ENCODE results near the gene EML6. TPM values are rescaled to one million over a fixed set of nuclear protein-coding genes. Genes with fewer than 3 reads are reported as not detected.

Gene EML6
- polyA plus RNA-seq, 1 donor (not counting 4 experiments of a cell fraction or from before 2014, with no cell fraction given) = 0.96 TPM

DNA sequence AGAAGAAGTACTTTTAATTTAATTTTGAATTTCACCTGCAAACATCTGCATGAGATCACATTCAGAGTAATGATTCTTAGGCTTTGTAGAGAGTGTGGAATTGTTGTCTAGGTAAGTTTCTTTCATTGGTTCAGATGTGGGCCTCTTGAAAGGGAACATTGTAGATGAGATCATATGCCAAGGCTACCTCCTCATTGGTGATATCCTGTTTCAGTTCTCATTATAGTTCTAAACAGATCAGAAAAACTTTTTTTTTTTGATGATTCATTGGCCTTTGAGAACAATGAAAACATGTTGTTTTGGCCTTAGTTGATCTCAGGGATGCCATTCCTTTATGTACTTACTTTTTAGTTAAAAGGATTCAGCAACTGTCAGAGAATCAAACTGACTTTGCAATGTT is 44.5 kb downstream of the EML6 start:
- Histone ChIP-seq H2AFZ (ENCODE audit: control insufficient read depth, low read length) (no peak overlapping the region), H3K79me2 (ENCODE audit: control insufficient read depth, insufficient read depth, low read length) (no peaks in the 10 kb centered on the region), H3K36me3 (ENCODE audit: control insufficient read depth in 2 of 2, extremely low read depth in 1 of 2, insufficient read depth in 2 of 2, low read length in 2 of 2) (no peaks in the 10 kb centered on the region), H3K4me1 (ENCODE audit: control insufficient read depth, extremely low read depth, insufficient read depth, low read length) (peaks cover 49% of the 10 kb centered on the region), H3K4me2 (ENCODE audit: control insufficient read depth, extremely low read depth, insufficient read depth, low read depth, low read length) (peak overlapping the region; percentile 29), H3K4me3 (ENCODE audit: control insufficient read depth in 2 of 3, extremely low read depth in 1 of 3, insufficient read depth in 2 of 3, low read depth in 1 of 3, low read length in 3 of 3) (no peak overlapping the region), H3K27me3 (ENCODE audit: control insufficient read depth, extremely low read depth, insufficient read depth, low read length) (no peaks in the 10 kb centered on the region), H3K9me3 (ENCODE audit: control insufficient read depth, low read depth, low read length) (no peaks in the 10 kb centered on the region), H3K9me1 (ENCODE audit: control insufficient read depth, extremely low read depth, insufficient read depth, low read length) (no peaks in the 10 kb centered on the region), H3K9ac (ENCODE audit: control insufficient read depth, extremely low read depth, insufficient read depth, low read length) (peak overlapping the region; percentile 2), H3K27ac (ENCODE audit: control insufficient read depth, insufficient read depth, low read length) (peak overlapping the region; percentile 30), H4K20me1 (ENCODE audit: control insufficient read depth, extremely low read depth, insufficient read depth, low read length) (no peaks in the 10 kb centered on the region)
- TF ChIP-seq, protein P1, sequence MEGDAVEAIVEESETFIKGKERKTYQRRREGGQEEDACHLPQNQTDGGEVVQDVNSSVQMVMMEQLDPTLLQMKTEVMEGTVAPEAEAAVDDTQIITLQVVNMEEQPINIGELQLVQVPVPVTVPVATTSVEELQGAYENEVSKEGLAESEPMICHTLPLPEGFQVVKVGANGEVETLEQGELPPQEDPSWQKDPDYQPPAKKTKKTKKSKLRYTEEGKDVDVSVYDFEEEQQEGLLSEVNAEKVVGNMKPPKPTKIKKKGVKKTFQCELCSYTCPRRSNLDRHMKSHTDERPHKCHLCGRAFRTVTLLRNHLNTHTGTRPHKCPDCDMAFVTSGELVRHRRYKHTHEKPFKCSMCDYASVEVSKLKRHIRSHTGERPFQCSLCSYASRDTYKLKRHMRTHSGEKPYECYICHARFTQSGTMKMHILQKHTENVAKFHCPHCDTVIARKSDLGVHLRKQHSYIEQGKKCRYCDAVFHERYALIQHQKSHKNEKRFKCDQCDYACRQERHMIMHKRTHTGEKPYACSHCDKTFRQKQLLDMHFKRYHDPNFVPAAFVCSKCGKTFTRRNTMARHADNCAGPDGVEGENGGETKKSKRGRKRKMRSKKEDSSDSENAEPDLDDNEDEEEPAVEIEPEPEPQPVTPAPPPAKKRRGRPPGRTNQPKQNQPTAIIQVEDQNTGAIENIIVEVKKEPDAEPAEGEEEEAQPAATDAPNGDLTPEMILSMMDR (optimal IDR thresholded peaks at IDR 0.05 in 1 of 3, IDR thresholded peaks at IDR 0.05 in 1 of 3, conservative IDR thresholded peaks at IDR 0.05 in 1 of 3; ENCODE audit: extremely low read depth in 1 of 3, insufficient read depth in 2 of 3, low read length in 3 of 3) = no peak
- no peak for TF ChIP-seq EZH2 (IDR thresholded peaks at IDR 0.05; ENCODE audit: low read length)
- peak; percentile 92 for FAIRE-seq
- DNase-seq (ENCODE audit: low read depth, low spot score) = peak; percentile 59
- dilution Hi-C loops (cut with MboI; ENCODE audit: extremely low pct_ligation_motif_present, low sequenced_read_pairs) = no loop called here

GRCh38 chr2:54768772-54769428 is 45.4 kb downstream of the EML6 start:
- TF ChIP-seq, protein P1 (optimal IDR thresholded peaks at IDR 0.05 in 1 of 3, IDR thresholded peaks at IDR 0.05 in 1 of 3, conservative IDR thresholded peaks at IDR 0.05 in 1 of 3; ENCODE audit: extremely low read depth in 1 of 3, insufficient read depth in 2 of 3, low read length in 3 of 3) = no peak
- no peak for TF ChIP-seq EZH2 (IDR thresholded peaks at IDR 0.05; ENCODE audit: low read length)
- Histone ChIP-seq H3K9me1 (ENCODE audit: control insufficient read depth, extremely low read depth, insufficient read depth, low read length) (no peaks in the 10 kb centered on the region), H3K79me2 (ENCODE audit: control insufficient read depth, insufficient read depth, low read length) (no peaks in the 10 kb centered on the region), H3K4me1 (ENCODE audit: control insufficient read depth, extremely low read depth, insufficient read depth, low read length) (peaks cover 52% of the 10 kb centered on the region), H3K9me3 (ENCODE audit: control insufficient read depth, low read depth, low read length) (no peaks in the 10 kb centered on the region), H3K4me3 (ENCODE audit: control insufficient read depth in 2 of 3, extremely low read depth in 1 of 3, insufficient read depth in 2 of 3, low read depth in 1 of 3, low read length in 3 of 3) (no peak overlapping the region), H3K27me3 (ENCODE audit: control insufficient read depth, extremely low read depth, insufficient read depth, low read length) (no peaks in the 10 kb centered on the region), H3K9ac (ENCODE audit: control insufficient read depth, extremely low read depth, insufficient read depth, low read length) (no peak overlapping the region), H3K4me2 (ENCODE audit: control insufficient read depth, extremely low read depth, insufficient read depth, low read depth, low read length) (no peak overlapping the region), H2AFZ (ENCODE audit: control insufficient read depth, low read length) (no peak overlapping the region), H3K27ac (ENCODE audit: control insufficient read depth, insufficient read depth, low read length) (no peak overlapping the region), H3K36me3 (ENCODE audit: control insufficient read depth in 2 of 2, extremely low read depth in 1 of 2, insufficient read depth in 2 of 2, low read length in 2 of 2) (no peaks in the 10 kb centered on the region), H4K20me1 (ENCODE audit: control insufficient read depth, extremely low read depth, insufficient read depth, low read length) (no peaks in the 10 kb centered on the region)
- FAIRE-seq = no peak
- dilution Hi-C loops (cut with MboI; ENCODE audit: extremely low pct_ligation_motif_present, low sequenced_read_pairs) = no loop called here
- no peak for DNase-seq (ENCODE audit: low read depth, low spot score)

All from keratinocyte (primary cell).